Tibial nerve (tissue), 4 donors: ENCODE data around the gene CNPPD1.

Experiments used
- EP300 ChIP-seq, 2 donors: sonication (generic); formaldehyde crosslinking; IDR thresholded peaks; one replicate each; pipeline ENCODE4 v1.6.1; 2017; ENCODE audit warnings: antibody characterized with exemption in 2 of 2, mild to moderate bottlenecking in 1 of 2
- POLR2A ChIP-seq, 2 donors: fragments of 450-650 bp; IDR thresholded peaks; one replicate each; pipeline ENCODE4 v1.6.1; 2017; ENCODE audit warnings: antibody characterized with exemption in 2 of 2, mild to moderate bottlenecking in 2 of 2, moderate library complexity in 2 of 2
- TF ChIP-seq, protein P1 (sequence below), 5 experiments: fragments of 200-600 bp in 3 of 5; fragments of 450-650 bp in 2 of 5; sonication (generic) in 3 of 5; IDR thresholded peaks; one replicate each; pipeline ENCODE4 v1.5.1; 2016 to 2019; ENCODE audit warnings: antibody characterized with exemption in 5 of 5, mild to moderate bottlenecking in 3 of 5, moderate library complexity in 2 of 5

DNA sequence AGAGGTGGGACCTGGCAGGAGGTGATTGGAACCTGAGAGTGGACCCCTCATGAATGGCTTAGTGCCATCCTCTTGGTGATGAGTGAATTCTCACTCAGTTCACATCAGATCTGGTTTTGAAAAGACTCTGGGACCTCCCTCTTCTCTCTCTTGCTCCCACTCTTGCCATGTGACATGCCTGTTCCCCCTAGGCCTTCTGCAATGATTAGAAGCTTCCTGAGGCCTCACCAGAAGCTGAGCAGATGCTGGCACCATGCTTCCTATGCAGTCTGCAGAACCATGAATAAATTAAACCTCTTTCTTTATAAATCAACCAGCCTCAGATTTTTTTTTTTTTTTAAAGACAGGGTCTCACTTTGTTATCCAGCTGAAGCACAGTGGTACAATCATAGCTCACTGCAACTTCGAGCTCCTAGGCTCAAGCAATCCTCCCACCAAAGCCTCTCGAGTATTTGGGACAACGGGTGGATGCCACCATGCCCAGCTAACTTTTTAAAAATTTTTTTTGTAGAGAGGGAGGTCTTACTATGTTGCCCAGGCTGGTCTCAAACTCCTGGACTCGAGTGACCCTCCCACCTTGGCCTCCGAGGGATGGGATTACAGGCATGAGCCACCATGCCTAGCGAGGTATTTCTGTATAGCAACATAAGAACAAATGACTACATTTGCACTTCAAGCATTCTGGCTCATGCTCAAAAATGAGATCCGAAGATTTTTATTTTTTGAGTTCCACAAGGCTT lies 27.9 kb upstream of the CNPPD1 start:
- TF ChIP-seq, protein P1, sequence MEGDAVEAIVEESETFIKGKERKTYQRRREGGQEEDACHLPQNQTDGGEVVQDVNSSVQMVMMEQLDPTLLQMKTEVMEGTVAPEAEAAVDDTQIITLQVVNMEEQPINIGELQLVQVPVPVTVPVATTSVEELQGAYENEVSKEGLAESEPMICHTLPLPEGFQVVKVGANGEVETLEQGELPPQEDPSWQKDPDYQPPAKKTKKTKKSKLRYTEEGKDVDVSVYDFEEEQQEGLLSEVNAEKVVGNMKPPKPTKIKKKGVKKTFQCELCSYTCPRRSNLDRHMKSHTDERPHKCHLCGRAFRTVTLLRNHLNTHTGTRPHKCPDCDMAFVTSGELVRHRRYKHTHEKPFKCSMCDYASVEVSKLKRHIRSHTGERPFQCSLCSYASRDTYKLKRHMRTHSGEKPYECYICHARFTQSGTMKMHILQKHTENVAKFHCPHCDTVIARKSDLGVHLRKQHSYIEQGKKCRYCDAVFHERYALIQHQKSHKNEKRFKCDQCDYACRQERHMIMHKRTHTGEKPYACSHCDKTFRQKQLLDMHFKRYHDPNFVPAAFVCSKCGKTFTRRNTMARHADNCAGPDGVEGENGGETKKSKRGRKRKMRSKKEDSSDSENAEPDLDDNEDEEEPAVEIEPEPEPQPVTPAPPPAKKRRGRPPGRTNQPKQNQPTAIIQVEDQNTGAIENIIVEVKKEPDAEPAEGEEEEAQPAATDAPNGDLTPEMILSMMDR (IDR thresholded peaks at IDR 0.05): no peak
- TF ChIP-seq EP300 (IDR thresholded peaks at IDR 0.05): no peak
- no peak for TF ChIP-seq POLR2A (IDR thresholded peaks at IDR 0.05)
